RWPE2 (cell line): ENCODE measurements around the gene FPR1.

ENCODE experiments used
- ATAC-seq: fragments of 200-7000 bp; cut with Tn5 transposase; 3 replicates; pipeline ENCODE4 v1.9.1; 2021; ENCODE audit warnings: low read depth
- DNase-seq: peaks from one replicate; pipeline ENCODE4 v3.0.0-alpha.2; 2020; ENCODE audit warnings: low spot score
- H3K27ac ChIP-seq: fragments of 450-650 bp; 2 replicates; pipeline ENCODE4 v1.5.1; 2017; ENCODE audit warnings: mild to moderate bottlenecking; ENCODE audit not compliant: poor library complexity, severe bottlenecking
- H3K27me3 ChIP-seq: fragments of 250-450 bp; sonication (Bioruptor Pico); 2 replicates; pipeline ENCODE4 v1.5.1; 2021; ENCODE audit warnings: mild to moderate bottlenecking, moderate library complexity; ENCODE audit not compliant: insufficient read depth, poor library complexity, severe bottlenecking
- H3K36me3 ChIP-seq: fragments of 250-450 bp; sonication (Bioruptor Pico); 2 replicates; pipeline ENCODE4 v1.5.1; 2020; ENCODE audit warnings: low read depth, mild to moderate bottlenecking, moderate library complexity
- H3K4me1 ChIP-seq: fragments of 250-450 bp; sonication (Bioruptor Pico); 2 replicates; pipeline ENCODE4 v1.5.1; 2021; ENCODE audit warnings: mild to moderate bottlenecking, moderate library complexity; ENCODE audit not compliant: insufficient read depth, poor library complexity, severe bottlenecking
- H3K4me3 ChIP-seq: fragments of 250-450 bp; sonication (Bioruptor Pico); 2 replicates; pipeline ENCODE4 v1.5.1; 2021; ENCODE audit warnings: mild to moderate bottlenecking, moderate library complexity; ENCODE audit not compliant: severe bottlenecking
- H3K9me3 ChIP-seq: fragments of 250-450 bp; sonication (Bioruptor Pico); 2 replicates; pipeline ENCODE4 v1.5.1; 2021; ENCODE audit warnings: mild to moderate bottlenecking, moderate library complexity; ENCODE audit not compliant: severe bottlenecking
- CTCF ChIP-seq: fragments of 450-650 bp; IDR thresholded peaks from one replicate; pipeline ENCODE4 v1.5.1; 2017; ENCODE audit warnings: mild to moderate bottlenecking, moderate library complexity; ENCODE audit not compliant: poor library complexity, severe bottlenecking

The FPR1 gene

DNA sequence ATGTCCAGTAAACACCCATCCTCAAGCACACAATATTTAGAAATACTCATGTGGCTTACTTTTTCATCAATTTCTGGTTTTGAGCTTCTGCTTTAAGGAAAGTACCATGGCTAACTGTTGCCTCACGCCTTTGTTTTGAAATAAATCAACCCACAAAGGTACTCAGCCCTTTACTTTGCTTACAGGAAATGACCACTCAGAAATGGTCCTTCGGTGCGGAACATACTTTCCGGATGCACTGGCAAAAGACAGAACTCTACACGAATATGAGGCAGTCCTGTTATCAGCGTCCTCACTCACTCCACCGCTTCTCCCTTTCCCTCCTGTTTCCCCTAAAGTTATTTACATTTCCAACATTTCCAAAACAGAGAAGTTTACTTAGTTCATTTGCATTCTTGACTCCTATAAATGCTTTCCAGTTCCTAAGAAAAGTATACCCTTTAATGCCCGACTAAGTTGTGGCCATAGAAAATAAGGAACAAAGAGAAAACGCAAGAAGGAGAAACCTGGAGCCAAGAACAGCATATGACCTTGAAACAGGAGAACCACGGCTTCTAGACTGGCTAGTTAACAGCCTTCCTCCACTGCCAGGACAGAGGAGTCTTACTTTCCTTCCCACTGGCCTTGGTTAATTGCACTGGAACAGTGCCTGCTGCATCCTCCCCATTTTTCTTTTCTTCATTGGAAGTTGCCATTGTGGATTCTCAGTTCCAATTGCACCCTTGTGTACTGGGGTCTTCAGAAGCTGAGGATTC lies 19.9 kb upstream of the FPR1 start:
- Histone ChIP-seq H3K27ac (no peak overlapping the region), H3K4me1 (no peaks in the 10 kb centered on the region), H3K9me3 (no peaks in the 10 kb centered on the region), H3K36me3 (no peaks in the 10 kb centered on the region), H3K27me3 (peaks cover 22% of the 10 kb centered on the region), H3K4me3 (no peak overlapping the region)
- TF ChIP-seq CTCF: no peak
- DNase-seq (no peak), ATAC-seq (no peak)

GRCh38 chr19:51766461-51766860 lies 14.8 kb upstream of the FPR1 start:
- H3K9me3 ChIP-seq: no peaks in the 10 kb centered on the region
- ATAC-seq (no peak), DNase-seq (no peak)
- no peaks in the 10 kb centered on the region for H3K36me3 ChIP-seq
- H3K4me3 ChIP-seq: no peak overlapping the region
- no peak overlapping the region for H3K27ac ChIP-seq
- no peaks in the 10 kb centered on the region for H3K4me1 ChIP-seq
- TF ChIP-seq CTCF: no peak
- peaks cover 5% of the 10 kb centered on the region for H3K27me3 ChIP-seq

DNA sequence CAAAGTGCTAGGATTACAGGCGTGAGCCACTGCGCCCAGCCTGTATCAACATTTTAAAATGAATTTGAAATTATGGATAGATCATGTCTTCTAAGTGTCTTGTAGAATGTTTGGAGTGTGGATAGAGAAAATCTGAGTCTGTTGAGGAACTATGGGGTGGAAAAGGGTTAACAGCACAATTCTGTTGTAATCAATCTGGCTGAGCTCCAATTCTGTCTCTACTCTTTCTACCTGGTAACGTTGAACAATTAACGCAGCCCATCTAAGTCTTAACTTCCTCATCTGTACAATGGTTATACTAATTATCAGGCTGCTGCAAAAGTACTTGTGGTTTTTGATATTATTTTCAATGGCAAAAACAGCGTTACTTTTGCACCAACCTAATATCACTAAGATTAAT lies 13.4 kb upstream of the FPR1 start:
- Histone ChIP-seq H3K27ac (no peak overlapping the region), H3K36me3 (no peaks in the 10 kb centered on the region), H3K4me3 (no peak overlapping the region), H3K27me3 (peaks cover under 1% of the 10 kb centered on the region), H3K4me1 (no peaks in the 10 kb centered on the region), H3K9me3 (no peaks in the 10 kb centered on the region)
- ATAC-seq: no peak
- no peak for DNase-seq
- no peak for TF ChIP-seq CTCF

- DNase-seq (no peak), ATAC-seq (no peak)
- TF ChIP-seq CTCF: no peak
- Histone ChIP-seq H3K4me3 (no peak overlapping the region), H3K36me3 (no peaks in the 10 kb centered on the region), H3K4me1 (no peaks in the 10 kb centered on the region), H3K9me3 (no peaks in the 10 kb centered on the region), H3K27ac (no peak overlapping the region), H3K27me3 (no peaks in the 10 kb centered on the region)
These were observed 10.0 kb upstream of the FPR1 start for GRCh38 chr19:51761696-51762095.

DNA sequence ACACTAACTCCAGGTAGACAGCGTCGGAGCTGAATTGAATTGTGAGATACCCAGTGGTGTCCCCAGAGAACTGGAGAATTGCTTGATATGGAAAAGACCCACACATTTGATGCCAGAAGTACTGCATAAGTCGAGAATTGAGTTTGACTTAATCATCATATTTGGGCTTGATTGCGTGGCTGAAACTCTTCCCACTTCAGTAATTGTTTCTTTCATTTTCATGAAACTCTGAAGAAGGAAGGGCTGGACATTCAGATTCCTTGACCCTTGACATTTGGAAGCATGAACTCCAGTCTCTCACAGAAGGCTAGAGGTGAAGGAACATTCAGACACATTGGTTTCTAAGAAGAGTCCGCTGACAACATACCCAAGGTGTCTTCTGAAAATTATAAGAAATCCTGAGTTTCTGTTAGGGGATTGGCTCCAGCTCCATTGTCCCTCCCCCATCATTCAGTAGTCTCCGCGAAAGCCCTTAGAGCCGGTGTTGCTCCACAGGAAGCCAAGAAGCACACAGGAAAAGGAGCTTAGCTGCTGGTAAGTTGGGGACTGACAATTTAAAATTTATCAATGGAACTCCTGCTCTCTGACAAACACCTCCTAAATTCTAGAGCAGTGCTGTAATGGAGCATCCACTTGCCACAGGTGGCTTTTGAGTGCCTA lies 9.1 kb upstream of the FPR1 start, which contains the start of gene FPR2:
Gene FPR2 (plus strand): TSS at position 484 of the 660 bp plus-strand sequence. CDS start 7,479 bp downstream, outside the sequence.
- DNase-seq: no peak
- Histone ChIP-seq H3K27ac (no peak within 1 kb of the TSS), H3K27me3 (no peaks in the 10 kb centered on the region), H3K36me3 (no peaks in the 10 kb centered on the region), H3K4me1 (no peaks in the 10 kb centered on the region), H3K9me3 (no peaks in the 10 kb centered on the region), H3K4me3 (no peak within 1 kb of the TSS)
- TF ChIP-seq CTCF: no peak
- no peak for ATAC-seq
